ENCODE measurements around the gene XCL1. TPM values are rescaled to one million over a fixed set of nuclear protein-coding genes. Genes with fewer than 3 reads are reported as not detected.

XCL1 gene
- total RNA-seq, 1 experiment from 2014 or later, result 0.26 TPM

- H3K79me2 ChIP-seq (ENCODE audit: insufficient read depth, low read length), result no peaks in the 10 kb centered on the region
- no peak overlapping the region for H3K27ac ChIP-seq (ENCODE audit: insufficient read length, low read depth, low read length)
These were observed 24.7 kb upstream of the XCL1 start for GRCh38 chr1:168551688-168552087.

More at GRCh38 chr1:168551688-168552087, 24.7 kb upstream of the XCL1 start:
- Mint-ChIP-seq H3K4me3 (no peak overlapping the region), H3K36me3 (ENCODE audit: insufficient read depth in 1 of 3, low read depth in 3 of 3) (no peaks in the 10 kb centered on the region), H3K4me1 (peaks cover 13% of the 10 kb centered on the region in 2 experiments), H3K27ac (no peak overlapping the region), H3K9me3 (peaks cover 4 to 11% of the 10 kb centered on the region in 2 experiments; a peak in 4 of 5 replicates), H3K27me3 (ENCODE audit: low read depth) (no peaks in the 10 kb centered on the region)
- no peak overlapping the region for H2BK5ac ChIP-seq (ENCODE audit: insufficient read length, low read length)
- no peak overlapping the region for H2BK20ac ChIP-seq (ENCODE audit: low read depth, low read length, poor library complexity, severe bottlenecking)
- no peak overlapping the region for H3K4me2 ChIP-seq (ENCODE audit: insufficient read depth, insufficient read length, low read length)
- H4K8ac ChIP-seq (replicated peaks; ENCODE audit: insufficient read length, low read depth, low read length), result no peak overlapping the region
- H3K4ac ChIP-seq (ENCODE audit: low read depth, low read length), result no peak overlapping the region
- H4K20me1 ChIP-seq (ENCODE audit: control insufficient read depth, insufficient read depth, insufficient read length), result no peaks in the 10 kb centered on the region
- no peaks in the 10 kb centered on the region for H3K9me3 ChIP-seq (ENCODE audit: control insufficient read depth, low read depth, low read length)
- no peaks in the 10 kb centered on the region for H3K23me2 ChIP-seq (ENCODE audit: insufficient read length, low read depth, low read length, poor library complexity, severe bottlenecking)
- no peak overlapping the region for H4K91ac ChIP-seq (ENCODE audit: insufficient read length, low read depth, low read length)
- H3K4me1 ChIP-seq (ENCODE audit: insufficient read depth, low read length), result no peaks in the 10 kb centered on the region; the same call in 1 of the 2 replicates
- H2BK120ac ChIP-seq (ENCODE audit: low read depth, low read length, poor library complexity, severe bottlenecking), result no peak overlapping the region
- no peak overlapping the region for H2AFZ ChIP-seq (ENCODE audit: low read length)
- no peak overlapping the region for H2BK12ac ChIP-seq (ENCODE audit: insufficient read length, low read depth, low read length)
- H3T11ph ChIP-seq (ENCODE audit: low read length), result no peak overlapping the region
- H2BK15ac ChIP-seq (ENCODE audit: low read depth, low read length), result no peak overlapping the region
- H3K23ac ChIP-seq (ENCODE audit: insufficient read length, low read depth, low read length), result no peak overlapping the region
- no peak overlapping the region for H3K56ac ChIP-seq (ENCODE audit: insufficient read length, low read depth, low read length)
- H4K5ac ChIP-seq (ENCODE audit: insufficient read length, low read depth, low read length), result no peak overlapping the region
- TF ChIP-seq CTCF (conservative IDR thresholded peaks at IDR 0.05), result no peak
- H3K79me1 ChIP-seq (ENCODE audit: insufficient read depth, low read depth, low read length, poor library complexity, severe bottlenecking), result no peaks in the 10 kb centered on the region
- H3K27me3 ChIP-seq (ENCODE audit: insufficient read depth, low read length), result no peaks in the 10 kb centered on the region
- no peak for DNase-seq
- no peak overlapping the region for H3K14ac ChIP-seq (ENCODE audit: insufficient read depth, low read length)
- H2AK5ac ChIP-seq (ENCODE audit: insufficient read length, low read length), result no peak overlapping the region
- no peak overlapping the region for H3K9ac ChIP-seq (ENCODE audit: extremely low read depth, insufficient read length, low read length)
- no peak overlapping the region for H3K18ac ChIP-seq (ENCODE audit: insufficient read length, low read depth, low read length)
- WGBS (ENCODE audit: extremely low coverage, insufficient read length, low lambda C conversion rate), result no CpG with 5 or more reads among the region's 4 CpGs
